MCF 10A (cell line): ENCODE measurements around the gene ELFN2. TPM values are rescaled to one million over a fixed set of nuclear protein-coding genes. Genes with fewer than 3 reads are reported as not detected.

Experiments
- BruUV-seq: library from RNA; stranded (reverse); fragments of 400-500 nt; replicated peaks from 2 replicates; lab custom pipeline; 2021; lab: Mats Ljungman, UMichigan
- CTCF ChIA-PET: fragments of 300-600 bp; sonication (Branson Sonifier 250); formaldehyde crosslinking; extraction: SDS; loops from one replicate; lab custom pipeline; 2021; ENCODE audit warnings: antibody characterized with exemption, inconsistent platforms; lab: Yijun Ruan, JAX
- POLR2A ChIA-PET: fragments of 300-600, 350-650 bp; sonication (Branson Sonifier 250); formaldehyde crosslinking; extraction: SDS; loops from one replicate; lab custom pipeline; 2020; ENCODE audit warnings: antibody characterized with exemption, inconsistent platforms; lab: Yijun Ruan, JAX
- DNase-seq: peaks from one replicate; pipeline ENCODE4 v3.0.0-alpha.2; 2018; ENCODE audit not compliant: unreplicated experiment
- H3K27ac Mint-ChIP-seq: one replicate; pipeline ENCODE4 v1.8.0; 2022; ENCODE audit warnings: mild to moderate bottlenecking, low read depth, mixed read lengths; ENCODE audit not compliant: unreplicated experiment
- H3K27me3 Mint-ChIP-seq: one replicate; pipeline ENCODE4 v1.8.0; 2022; ENCODE audit warnings: mixed read lengths; ENCODE audit not compliant: insufficient read depth, unreplicated experiment
- H3K36me3 Mint-ChIP-seq: one replicate; pipeline ENCODE4 v1.8.0; 2022; ENCODE audit warnings: mild to moderate bottlenecking, moderate library complexity, mixed read lengths; ENCODE audit not compliant: insufficient read depth, unreplicated experiment
- H3K4me1 Mint-ChIP-seq: one replicate; pipeline ENCODE4 v1.8.0; 2022; ENCODE audit warnings: mixed read lengths; ENCODE audit not compliant: insufficient read depth, unreplicated experiment
- H3K4me3 Mint-ChIP-seq: one replicate; pipeline ENCODE4 v1.8.0; 2022; ENCODE audit warnings: mild to moderate bottlenecking, moderate library complexity, mixed read lengths; ENCODE audit not compliant: unreplicated experiment
- H3K9me3 Mint-ChIP-seq: one replicate; pipeline ENCODE4 v1.8.0; 2022; ENCODE audit warnings: mixed read lengths; ENCODE audit not compliant: unreplicated experiment
- CTCF ChIP-seq: fragments of 200-600 bp; IDR thresholded peaks from one replicate; pipeline ENCODE4 v1.8.0; 2022; ENCODE audit warnings: antibody characterized with exemption, mild to moderate bottlenecking; ENCODE audit not compliant: unreplicated experiment
- intact Hi-C: fragments of 100-400 bp; cut with micrococcal nuclease; formaldehyde crosslinking; loops from 2 replicates; pipeline ENCODE4 v1.14.1; 2022
- total RNA-seq: library from RNA; stranded (reverse); gene quantifications from 2 replicates; pipeline ENCODE4 v1.2.3, GENCODE V29; 2022

Gene ELFN2
- total RNA-seq, 1 experiment from 2014 or later: 4.2 TPM

GRCh38 chr22:37394341-37394740 is 32.9 kb downstream of the ELFN2 start:
- no peaks in the 10 kb centered on the region for H3K4me1 Mint-ChIP-seq
- no peaks in the 10 kb centered on the region for H3K9me3 Mint-ChIP-seq
- BruUV-seq: no TSS peak
- H3K27me3 Mint-ChIP-seq: no peaks in the 10 kb centered on the region
- ChIA-PET CTCF (no interaction called here), POLR2A (no interaction called here)
- no peak for TF ChIP-seq CTCF
- intact Hi-C loops: no loop called here
- no peak overlapping the region for H3K4me3 Mint-ChIP-seq
- H3K36me3 Mint-ChIP-seq: peaks cover 7% of the 10 kb centered on the region
- no peak overlapping the region for H3K27ac Mint-ChIP-seq
- DNase-seq: no peak

GRCh38 chr22:37393746-37394145 is 33.5 kb downstream of the ELFN2 start:
- H3K9me3 Mint-ChIP-seq: no peaks in the 10 kb centered on the region
- POLR2A ChIA-PET: no interaction called here
- no peaks in the 10 kb centered on the region for H3K27me3 Mint-ChIP-seq
- BruUV-seq: no TSS peak
- no peak for TF ChIP-seq CTCF
- H3K36me3 Mint-ChIP-seq: peaks cover 7% of the 10 kb centered on the region
- no peak for DNase-seq
- no peak overlapping the region for H3K27ac Mint-ChIP-seq
- intact Hi-C loops: no loop called here
- CTCF ChIA-PET: no interaction called here
- H3K4me3 Mint-ChIP-seq: no peak overlapping the region
- no peaks in the 10 kb centered on the region for H3K4me1 Mint-ChIP-seq

- Mint-ChIP-seq H3K27ac (no peak overlapping the region), H3K4me1 (no peaks in the 10 kb centered on the region), H3K4me3 (no peak overlapping the region), H3K9me3 (no peaks in the 10 kb centered on the region), H3K36me3 (peaks cover 7% of the 10 kb centered on the region), H3K27me3 (no peaks in the 10 kb centered on the region)
- no peak for TF ChIP-seq CTCF
- no peak for DNase-seq
- BruUV-seq: no TSS peak
- intact Hi-C loops: no loop called here
- ChIA-PET POLR2A (no interaction called here), CTCF (no interaction called here)
Measured at GRCh38 chr22:37392721-37393328, 34.5 kb downstream of the ELFN2 start.

- H3K9me3 Mint-ChIP-seq: no peaks in the 10 kb centered on the region
- no peak for TF ChIP-seq CTCF
- H3K27ac Mint-ChIP-seq: no peak overlapping the region
- peaks cover 4% of the 10 kb centered on the region for H3K36me3 Mint-ChIP-seq
- ChIA-PET POLR2A (no interaction called here), CTCF (no interaction called here)
- no peak overlapping the region for H3K4me3 Mint-ChIP-seq
- intact Hi-C loops: no loop called here
- DNase-seq: no peak
- H3K27me3 Mint-ChIP-seq: no peaks in the 10 kb centered on the region
- no TSS peak for BruUV-seq
- no peaks in the 10 kb centered on the region for H3K4me1 Mint-ChIP-seq
Measured at GRCh38 chr22:37391702-37392101, 35.6 kb downstream of the ELFN2 start.
